Measurements from ENCODE around the gene LRRK1. TPM values are rescaled to one million over a fixed set of nuclear protein-coding genes. Genes with fewer than 3 reads are reported as not detected.

Gene LRRK1, protein sequence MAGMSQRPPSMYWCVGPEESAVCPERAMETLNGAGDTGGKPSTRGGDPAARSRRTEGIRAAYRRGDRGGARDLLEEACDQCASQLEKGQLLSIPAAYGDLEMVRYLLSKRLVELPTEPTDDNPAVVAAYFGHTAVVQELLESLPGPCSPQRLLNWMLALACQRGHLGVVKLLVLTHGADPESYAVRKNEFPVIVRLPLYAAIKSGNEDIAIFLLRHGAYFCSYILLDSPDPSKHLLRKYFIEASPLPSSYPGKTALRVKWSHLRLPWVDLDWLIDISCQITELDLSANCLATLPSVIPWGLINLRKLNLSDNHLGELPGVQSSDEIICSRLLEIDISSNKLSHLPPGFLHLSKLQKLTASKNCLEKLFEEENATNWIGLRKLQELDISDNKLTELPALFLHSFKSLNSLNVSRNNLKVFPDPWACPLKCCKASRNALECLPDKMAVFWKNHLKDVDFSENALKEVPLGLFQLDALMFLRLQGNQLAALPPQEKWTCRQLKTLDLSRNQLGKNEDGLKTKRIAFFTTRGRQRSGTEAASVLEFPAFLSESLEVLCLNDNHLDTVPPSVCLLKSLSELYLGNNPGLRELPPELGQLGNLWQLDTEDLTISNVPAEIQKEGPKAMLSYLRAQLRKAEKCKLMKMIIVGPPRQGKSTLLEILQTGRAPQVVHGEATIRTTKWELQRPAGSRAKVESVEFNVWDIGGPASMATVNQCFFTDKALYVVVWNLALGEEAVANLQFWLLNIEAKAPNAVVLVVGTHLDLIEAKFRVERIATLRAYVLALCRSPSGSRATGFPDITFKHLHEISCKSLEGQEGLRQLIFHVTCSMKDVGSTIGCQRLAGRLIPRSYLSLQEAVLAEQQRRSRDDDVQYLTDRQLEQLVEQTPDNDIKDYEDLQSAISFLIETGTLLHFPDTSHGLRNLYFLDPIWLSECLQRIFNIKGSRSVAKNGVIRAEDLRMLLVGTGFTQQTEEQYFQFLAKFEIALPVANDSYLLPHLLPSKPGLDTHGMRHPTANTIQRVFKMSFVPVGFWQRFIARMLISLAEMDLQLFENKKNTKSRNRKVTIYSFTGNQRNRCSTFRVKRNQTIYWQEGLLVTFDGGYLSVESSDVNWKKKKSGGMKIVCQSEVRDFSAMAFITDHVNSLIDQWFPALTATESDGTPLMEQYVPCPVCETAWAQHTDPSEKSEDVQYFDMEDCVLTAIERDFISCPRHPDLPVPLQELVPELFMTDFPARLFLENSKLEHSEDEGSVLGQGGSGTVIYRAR (N-terminal part only)
- 10 to 100 TPM in 1 of 9 donors, 1 to 10 TPM in 8; 1.4 to 12.7 (median 2.1) TPM for total RNA-seq
- 1 to 10 TPM; 1.3 to 2.1 TPM for polyA plus RNA-seq
- long read RNA-seq, donor 1 = 0 reads
- long read RNA-seq, donor 2, partial matches to known transcripts = 1 of 1 reads
- long read RNA-seq, donor 2, other reads (novel, unspliced or antisense) = 0 of 1 reads
- long read RNA-seq, donor 3, partial matches to known transcripts = 1 of 1 reads
- long read RNA-seq, donor 3, other reads (novel, unspliced or antisense) = 0 of 1 reads

DNA sequence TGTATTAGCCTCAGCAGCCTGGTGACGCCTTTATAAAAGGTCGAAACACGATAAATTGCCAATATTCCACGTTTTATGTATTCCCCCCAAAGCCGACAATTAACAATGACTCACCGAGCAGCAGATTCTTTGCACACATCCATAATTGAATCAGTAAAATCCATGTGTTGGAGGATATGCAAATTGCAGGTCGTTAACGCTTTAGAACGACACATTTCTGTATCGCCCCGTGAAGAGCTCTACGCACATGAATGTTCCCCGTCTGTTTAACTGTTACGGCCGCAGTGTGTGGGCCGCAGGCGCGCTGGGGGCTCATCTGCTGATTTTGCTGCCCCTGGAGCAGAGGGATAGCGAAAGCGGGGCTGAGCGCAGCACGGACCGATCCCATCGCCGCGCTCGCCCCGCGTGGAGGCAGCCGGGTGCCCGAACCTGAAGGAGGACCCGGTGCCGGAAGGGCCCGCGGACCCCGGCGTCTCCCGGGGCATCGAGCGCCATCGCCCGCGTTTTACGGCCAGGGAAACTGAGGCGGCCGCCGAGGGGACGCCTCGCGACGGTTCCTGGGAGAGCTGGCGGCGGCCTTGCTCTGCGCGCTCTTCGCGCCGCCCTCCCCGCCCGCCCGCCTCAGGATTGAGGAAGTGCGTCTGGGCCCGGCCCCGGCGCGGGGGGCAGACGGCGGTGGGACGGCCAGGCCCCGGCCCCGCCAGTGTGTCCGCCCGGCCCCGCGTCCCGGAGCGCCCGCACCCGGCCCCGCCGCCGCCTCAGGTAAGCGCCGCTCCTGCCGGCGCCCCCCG is at the start of gene LRRK1:
TSS of gene LRRK1 (plus strand) at position 668 of the 791 bp plus-strand sequence. CDS start 5,276 bp downstream, outside the sequence.
- no peak for TF ChIP-seq POLR2A (IDR thresholded peaks at IDR 0.05)
- TF ChIP-seq, protein P1, sequence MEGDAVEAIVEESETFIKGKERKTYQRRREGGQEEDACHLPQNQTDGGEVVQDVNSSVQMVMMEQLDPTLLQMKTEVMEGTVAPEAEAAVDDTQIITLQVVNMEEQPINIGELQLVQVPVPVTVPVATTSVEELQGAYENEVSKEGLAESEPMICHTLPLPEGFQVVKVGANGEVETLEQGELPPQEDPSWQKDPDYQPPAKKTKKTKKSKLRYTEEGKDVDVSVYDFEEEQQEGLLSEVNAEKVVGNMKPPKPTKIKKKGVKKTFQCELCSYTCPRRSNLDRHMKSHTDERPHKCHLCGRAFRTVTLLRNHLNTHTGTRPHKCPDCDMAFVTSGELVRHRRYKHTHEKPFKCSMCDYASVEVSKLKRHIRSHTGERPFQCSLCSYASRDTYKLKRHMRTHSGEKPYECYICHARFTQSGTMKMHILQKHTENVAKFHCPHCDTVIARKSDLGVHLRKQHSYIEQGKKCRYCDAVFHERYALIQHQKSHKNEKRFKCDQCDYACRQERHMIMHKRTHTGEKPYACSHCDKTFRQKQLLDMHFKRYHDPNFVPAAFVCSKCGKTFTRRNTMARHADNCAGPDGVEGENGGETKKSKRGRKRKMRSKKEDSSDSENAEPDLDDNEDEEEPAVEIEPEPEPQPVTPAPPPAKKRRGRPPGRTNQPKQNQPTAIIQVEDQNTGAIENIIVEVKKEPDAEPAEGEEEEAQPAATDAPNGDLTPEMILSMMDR (IDR thresholded peaks at IDR 0.05) = no peak
- WGBS, 4 donors = 1 to 4% (median 2%) methylated on average over 35 to 87 of the region's 87 CpGs
- DNase-seq = peak; percentile 39 to 76 (median 52)
- Histone ChIP-seq H3K27me3 (peaks cover 0 to 24% (median 9%) of the 10 kb centered on the region in 9 donors), H3K27ac (peak within 1 kb of the TSS in 9 of 12 donors; percentile 4 to 76 (median 60)), H3K4me1 (peaks cover 0 to 41% (median 9%) of the 10 kb centered on the region in 12 donors), H3K36me3 (peaks cover 0 to 2% (median 0%) of the 10 kb centered on the region in 9 donors), H3K9me3 (no peaks in the 10 kb centered on the region), H3K4me3 (peak within 1 kb of the TSS; percentile 50 to 78 (median 65))
- ATAC-seq = peak in 3 of 4 donors; percentile 57 to 75 (median 72)
- intact Hi-C loops (cut with DNase I) = loop anchor here in 8 of 10 donors (1.0 to 10.0 kb wide), 6 partner anchors 88 to 346 kb away; no protein-coding TSS in a partner anchor

DNA sequence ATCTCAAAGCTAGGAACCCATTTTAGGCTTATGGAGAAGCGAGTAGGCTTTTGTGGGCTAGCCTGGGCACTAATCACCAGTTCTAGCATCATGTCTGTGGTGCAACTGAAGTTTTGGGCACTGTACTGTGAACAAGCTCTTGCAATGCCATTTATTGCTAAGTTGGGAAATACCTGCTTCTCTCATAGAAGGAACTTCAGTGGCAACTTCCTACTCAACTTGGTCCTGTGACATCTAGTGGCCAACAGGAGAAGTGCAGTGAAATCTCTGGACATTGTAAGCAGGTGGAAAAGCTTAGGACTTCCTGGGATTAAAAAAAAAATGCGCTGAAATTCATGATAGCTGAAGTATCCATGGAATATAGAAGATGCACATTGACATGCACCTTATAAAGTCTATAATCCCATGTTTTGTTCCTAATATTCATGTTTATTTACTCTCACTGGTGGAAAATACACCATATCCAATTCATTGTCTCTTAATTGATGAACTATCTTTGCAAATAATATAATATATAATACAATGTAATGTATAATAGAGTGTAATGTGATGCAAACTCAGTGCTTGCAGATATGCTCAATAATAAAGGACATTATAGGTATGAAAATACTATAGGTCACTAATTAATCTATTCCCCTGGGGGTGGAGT is 46.0 kb upstream of the LRRK1 start:
- intact Hi-C loops (cut with DNase I) = loop anchor here in 8 of 10 donors (1.0 to 5.0 kb wide), 8 partner anchors 134 to 246 kb away; no protein-coding TSS in a partner anchor

More for the DNA sequence above, 46.0 kb upstream of the LRRK1 start:
- DNase-seq = peak in 3 of 5 donors; percentile 38 to 51 (median 45)
- peaks cover 0 to 7% (median 0%) of the 10 kb centered on the region in 12 donors for H3K9me3 ChIP-seq
- no peak overlapping the region for H3K27ac ChIP-seq
- 37 to 50% (median 41%) methylated on average over 2 of the region's 2 CpGs for WGBS, 4 donors
- H3K4me3 ChIP-seq = no peak overlapping the region
- H3K4me1 ChIP-seq = no peaks in the 10 kb centered on the region
- TF ChIP-seq POLR2A (IDR thresholded peaks at IDR 0.05) = no peak
- TF ChIP-seq, protein P1 (IDR thresholded peaks at IDR 0.05) = peak; percentile 85 to 95 (median 91)
- peaks cover 0 to 12% (median 3%) of the 10 kb centered on the region in 9 donors for H3K27me3 ChIP-seq
- peak in 3 of 4 donors; percentile 64 to 80 (median 65) for ATAC-seq
- no peaks in the 10 kb centered on the region for H3K36me3 ChIP-seq
